HepG2 (cell line): ENCODE measurements around the gene JMJD8. TPM values are rescaled to one million over a fixed set of nuclear protein-coding genes. Genes with fewer than 3 reads are reported as not detected.

ENCODE experiments used
- ATAC-seq: fragments of 200-7000 bp; cut with Tn5 transposase; 3 replicates; pipeline ENCODE4 v1.9.1; 2020; ENCODE audit warnings: mild to moderate bottlenecking, moderate library complexity
- BruUV-seq: library from RNA; stranded (reverse); fragments of 400-500 nt; replicated peaks from 2 replicates; lab custom pipeline; 2021; lab: Mats Ljungman, UMichigan
- CTCF ChIA-PET: fragments of 300-600 bp; formaldehyde crosslinking; extraction: SDS; loops from one replicate; lab custom pipeline; 2021; ENCODE audit warnings: low total read pairs, inconsistent platforms, low intra/inter-chr PET ratio; lab: Yijun Ruan, JAX
- POLR2A ChIA-PET: fragments of 350-600 bp; sonication (Branson Sonifier 250); formaldehyde crosslinking; loops from one replicate; lab custom pipeline; 2020; ENCODE audit warnings: antibody characterized with exemption, inconsistent platforms; lab: Yijun Ruan, JAX
- DNase-seq: peaks from one replicate; pipeline ENCODE4 v3.0.0-alpha.2; 2015; ENCODE audit warnings: low spot score
- FAIRE-seq: peaks from 3 replicates; lab custom pipeline; 2011; peaks lifted over from hg19 to GRCh38; lab: Jason Lieb, UNC
- H2AFZ ChIP-seq: one replicate; pipeline ENCODE4 v1.6.1; 2011; ENCODE audit warnings: low read length, inconsistent platforms
- H3K27ac ChIP-seq: fragments of 300-600 bp; 3 replicates; pipeline ENCODE4 v1.8.0; 2011; ENCODE audit warnings: mixed run types, mild to moderate bottlenecking, mixed read lengths, low read length, inconsistent platforms; ENCODE audit not compliant: insufficient read depth; ENCODE audit errors: extremely low read length
- H3K27me3 ChIP-seq, 2 experiments: fragments of 200-600 bp in 1 of 2; 2 replicates in 1 of 2; 3 replicates in 1 of 2; pipeline versions ENCODE4 v1.6.0 to v1.8.0; 2011; ENCODE audit warnings: low read length in 2 of 2, mild to moderate bottlenecking in 2 of 2, moderate library complexity in 2 of 2, inconsistent platforms in 1 of 2; ENCODE audit not compliant: insufficient read depth in 2 of 2, control insufficient read depth in 1 of 2
- H3K36me3 ChIP-seq, 2 experiments: fragments of 200-600 bp in 1 of 2; replicated peaks in 1 of 2; 2 replicates in 1 of 2; 3 replicates in 1 of 2; pipeline versions ENCODE4 v1.5.1 to v1.8.0; 2011; ENCODE audit warnings: low read length in 2 of 2, inconsistent platforms in 1 of 2; ENCODE audit not compliant: insufficient read depth in 2 of 2, control insufficient read depth in 1 of 2
- H3K4me1 ChIP-seq: 2 replicates; pipeline ENCODE4 v1.5.1; 2012; ENCODE audit warnings: low read length, inconsistent platforms; ENCODE audit not compliant: insufficient read depth
- H3K4me2 ChIP-seq: 2 replicates; pipeline ENCODE4 v1.6.0; 2011; ENCODE audit warnings: low read depth, low read length, inconsistent platforms
- H3K4me3 ChIP-seq, 3 experiments: fragments of 200-600 bp in 1 of 3; sonication (generic), shearing (Covaris generic) in 1 of 3; replicated peaks in 1 of 3; 2 replicates each; pipeline ENCODE4 v1.5.1; 2011 to 2016; ENCODE audit warnings: low read length in 3 of 3, inconsistent platforms in 2 of 3, low read depth in 2 of 3, mild to moderate bottlenecking in 2 of 3, control low read depth in 1 of 3, mixed read lengths in 1 of 3; ENCODE audit not compliant: insufficient read depth in 1 of 3
- H3K79me2 ChIP-seq: one replicate; pipeline ENCODE4 v1.6.1; 2011; ENCODE audit warnings: low read length, inconsistent platforms; ENCODE audit not compliant: insufficient read depth
- H3K9ac ChIP-seq: 2 replicates; pipeline ENCODE4 v1.6.0; 2011; ENCODE audit warnings: mild to moderate bottlenecking, low read depth, low read length, inconsistent platforms; ENCODE audit not compliant: insufficient read depth
- H3K9me3 ChIP-seq: 2 replicates; pipeline ENCODE4 v1.5.1; 2012; ENCODE audit warnings: mild to moderate bottlenecking, low read length
- H4K20me1 ChIP-seq: 2 replicates; pipeline ENCODE4 v1.6.0; 2011; ENCODE audit warnings: inconsistent platforms, mild to moderate bottlenecking, low read length, moderate library complexity; ENCODE audit not compliant: insufficient read depth
- ARID2 ChIP-seq: sonication (generic); formaldehyde crosslinking; IDR thresholded peaks from 2 replicates; pipeline ENCODE4 v1.8.1; 2022; ENCODE audit warnings: mild to moderate bottlenecking, missing genetic modification reagents, borderline replicate concordance
- ATF3 ChIP-seq: sonication (generic); formaldehyde crosslinking; IDR thresholded peaks from 2 replicates; pipeline ENCODE4 v1.4.0; 2020; ENCODE audit warnings: missing genetic modification reagents
- ERF ChIP-seq: IDR thresholded peaks from 2 replicates; pipeline ENCODE4 v1.6.1; 2018; ENCODE audit warnings: missing biosample characterization, missing genetic modification reagents
- GTF2F1 ChIP-seq: fragments of 150-350 bp; IDR thresholded peaks from 2 replicates; pipeline ENCODE4 v1.6.1; 2014; ENCODE audit warnings: low read length
- GZF1 ChIP-seq: sonication (generic); formaldehyde crosslinking; IDR thresholded peaks from 2 replicates; pipeline ENCODE4 v1.5.1; 2020; ENCODE audit warnings: mild to moderate bottlenecking, missing genetic modification reagents
- HNF4G ChIP-seq, 2 experiments: sonication (generic) in 1 of 2; formaldehyde crosslinking in 1 of 2; IDR thresholded peaks; 2 replicates each; pipeline versions ENCODE4 v1.4.0 to v1.6.1; 2011 to 2020; ENCODE audit warnings: borderline replicate concordance in 2 of 2, low read depth in 2 of 2, mild to moderate bottlenecking in 2 of 2, low read length in 1 of 2, missing genetic modification reagents in 1 of 2, moderate library complexity in 1 of 2
- NCOA2 ChIP-seq: sonication (generic); formaldehyde crosslinking; IDR thresholded peaks from 2 replicates; pipeline ENCODE4 v1.8.0; 2022; ENCODE audit warnings: inconsistent platforms
- PCBP1 ChIP-seq: fragments of 200-400 bp; formaldehyde crosslinking; IDR thresholded peaks from 2 replicates; pipeline ENCODE4 v1.6.1; 2017; ENCODE audit warnings: mild to moderate bottlenecking, low read depth, low read length, borderline replicate concordance
- POLR2AphosphoS5 ChIP-seq: IDR thresholded peaks from 2 replicates; pipeline ENCODE4 v1.6.1; 2012; ENCODE audit warnings: low read depth, low read length
- SAP130 ChIP-seq: IDR thresholded peaks from 2 replicates; pipeline ENCODE4 v1.6.1; 2016; ENCODE audit warnings: low read depth
- TBX3 ChIP-seq: fragments of 450-650 bp; IDR thresholded peaks from 2 replicates; pipeline ENCODE4 v1.6.1; 2017; ENCODE audit warnings: antibody characterized with exemption, mild to moderate bottlenecking, inconsistent platforms, borderline replicate concordance
- TGIF2 ChIP-seq: IDR thresholded peaks from 2 replicates; pipeline ENCODE4 v1.6.1; 2016; ENCODE audit warnings: control low read depth, missing compliant biosample characterization
- THAP9 ChIP-seq: sonication (generic); formaldehyde crosslinking; IDR thresholded peaks from 2 replicates; pipeline ENCODE4; 2020; ENCODE audit warnings: missing genetic modification reagents, mild to moderate bottlenecking, borderline replicate concordance
- TSC22D2 ChIP-seq: sonication (generic); formaldehyde crosslinking; IDR thresholded peaks from 2 replicates; pipeline ENCODE4 v1.5.1; 2020; ENCODE audit warnings: missing genetic modification reagents, mild to moderate bottlenecking, borderline replicate concordance
- ZBTB38 ChIP-seq: sonication (generic); formaldehyde crosslinking; IDR thresholded peaks from 2 replicates; pipeline ENCODE4 v1.5.1; 2020; ENCODE audit warnings: mild to moderate bottlenecking, missing genetic modification reagents
- ZFX ChIP-seq: sonication (generic); formaldehyde crosslinking; IDR thresholded peaks from 2 replicates; pipeline ENCODE4 v1.4.0; 2020; ENCODE audit warnings: mild to moderate bottlenecking, low read depth, missing genetic modification reagents, moderate library complexity
- ZNF235 ChIP-seq: sonication (generic); formaldehyde crosslinking; IDR thresholded peaks from 2 replicates; pipeline ENCODE4 v1.8.1; 2023; ENCODE audit warnings: mild to moderate bottlenecking, missing genetic modification reagents, borderline replicate concordance
- ZNF263 ChIP-seq: sonication (generic); formaldehyde crosslinking; IDR thresholded peaks from 2 replicates; pipeline ENCODE4 v1.4.0; 2020; ENCODE audit warnings: missing genetic modification reagents
- ZNF333 ChIP-seq: sonication (generic); formaldehyde crosslinking; IDR thresholded peaks from 2 replicates; pipeline ENCODE4 v1.4.0; 2020; ENCODE audit warnings: mild to moderate bottlenecking, missing genetic modification reagents, borderline replicate concordance
- ZNF746 ChIP-seq: sonication (generic); formaldehyde crosslinking; IDR thresholded peaks from 2 replicates; pipeline ENCODE4 v1.8.0; 2022; ENCODE audit warnings: mild to moderate bottlenecking, missing genetic modification reagents
- WGBS: methylation state at CpG from one replicate; pipeline ENCODE4 v1.1.6; 2017; ENCODE audit warnings: low lambda C conversion rate; 5-methylcytosine and 5-hydroxymethylcytosine counted together
- in situ Hi-C: cut with HindIII; loops from 2 replicates; pipeline ENCODE4 v1.10.0; 2017; ENCODE audit warnings: low pct_unique_long_range_greater_than_20kb; ENCODE audit not compliant: extremely low pct_ligation_motif_present
- intact Hi-C: fragments of 100-400 bp; cut with micrococcal nuclease; formaldehyde crosslinking; loops from one replicate; pipeline ENCODE4 v1.10.0; 2022; ENCODE audit not compliant: unreplicated experiment
- polyA plus RNA-seq, 8 experiments: library from polyadenylated mRNA; depleted of rRNA in 3 of 8; stranded (reverse) in 7 of 8; unstranded in 1 of 8; fragments of >200 nt; fragmentation: Illumina TruSeq in 4 of 8; extraction: Trizol in 4 of 8; gene quantifications; 2 replicates each; pipeline versions ENCODE4 v1.2.1 to v1.2.3, GENCODE V29; 2011 to 2016; ENCODE audit warnings: low read depth in 4 of 8, missing spikeins in 1 of 8, mixed read lengths in 1 of 8; ENCODE audit not compliant: insufficient read depth in 1 of 8
- total RNA-seq, 5 experiments: library from RNA; depleted of rRNA; stranded (reverse); fragments of >200 nt; fragmentation: Illumina TruSeq; extraction: Trizol; gene quantifications; 2 replicates each; pipeline ENCODE4 v1.2.3, GENCODE V29; 2016; ENCODE audit warnings: low read depth in 1 of 5
- TF ChIP-seq, protein P1 (sequence below): sonication (generic); formaldehyde crosslinking; IDR thresholded peaks from 2 replicates; pipeline ENCODE4 v1.4.0; 2020; ENCODE audit warnings: missing genetic modification reagents

JMJD8 gene
- total and polyA plus RNA-seq, 2 of the 13 experiments (the other 11 are each of a cell fraction or from before 2014, with no cell fraction given) = 2.6 to 11.8 TPM

GRCh38 chr16:675884-676564, 8.1 kb downstream of the JMJD8 start:
- Histone ChIP-seq H3K9me3 (no peaks in the 10 kb centered on the region), H3K4me2 (peak overlapping the region; percentile 87), H3K27ac (peak overlapping the region; percentile 60), H3K4me1 (peaks cover 36% of the 10 kb centered on the region), H3K79me2 (peaks cover 3% of the 10 kb centered on the region), H3K4me3 (peak overlapping the region; percentile 42 to 74 (median 52); a peak in 5 of 6 replicates), H3K27me3 (no peaks in the 10 kb centered on the region; a peak in 1 of 5 replicates), H3K9ac (peak overlapping the region; percentile 58), H4K20me1 (0 out of 2 replicates have a peak, but pooled peaks cover under 1% of the 10 kb centered on the region), H2AFZ (no peak overlapping the region), H3K36me3 (peaks cover 14 to 24% of the 10 kb centered on the region in 2 experiments; a peak in 4 of 5 replicates)
- no peak for DNase-seq
- BruUV-seq = no TSS peak
- 4% methylated on average over 4 of the region's 25 CpGs for WGBS
- ChIA-PET CTCF (no interaction called here), POLR2A (interaction anchor here (0.8 to 1.9 kb wide), 6 partner anchors 8 to 44 kb away, joined by 3 to 12 read pairs (median 4); partner anchors contain the start of genes RHOT2, WDR24 and WDR90)
- in situ Hi-C loops = no loop called here
- intact Hi-C loops = no loop called here
- ATAC-seq = peak; percentile 10
- FAIRE-seq = no peak
- TF ChIP-seq NCOA2 (CRISPR knock-in tag) (peak; percentile 27; the same call in 1 of the 2 replicates), GZF1 (CRISPR knock-in tag) (no peak), ZNF333 (CRISPR knock-in tag) (0 out of 2 replicates have a peak, but pooled peaks have one; percentile 14), HNF4G (IDR thresholded peaks at IDR 0.05; ENCODE audit: borderline replicate concordance, low read depth, low read length) (no peak), HNF4G (CRISPR knock-in tag; IDR thresholded peaks at IDR 0.05; ENCODE audit: borderline replicate concordance, low read depth) (no peak), TGIF2 (CRISPR knock-in tag) (no peak), GTF2F1 (no peak), SAP130 (peak; percentile 25; the same call in 1 of the 2 replicates), POLR2AphosphoS5 (0 out of 2 replicates have a peak, but pooled peaks have one; percentile 24), ATF3 (0 out of 2 replicates have a peak, but pooled peaks have one; percentile 10), ZBTB38 (peak; percentile 48), ARID2 (CRISPR knock-in tag) (no peak), THAP9 (CRISPR knock-in tag) (no peak), PCBP1 (peak; percentile 65; the same call in 1 of the 2 replicates), ERF (CRISPR knock-in tag) (0 out of 2 replicates have a peak, but pooled peaks have one; percentile 29), ZNF235 (CRISPR knock-in tag) (no peak), ZNF746 (CRISPR knock-in tag) (peak; percentile 85), ZFX (peak; percentile 21; the same call in 1 of the 2 replicates), TBX3 (no peak), ZNF263 (CRISPR knock-in tag) (no peak; the same call in 1 of the 2 replicates), TSC22D2 (CRISPR knock-in tag) (no peak)
- TF ChIP-seq, protein P1, sequence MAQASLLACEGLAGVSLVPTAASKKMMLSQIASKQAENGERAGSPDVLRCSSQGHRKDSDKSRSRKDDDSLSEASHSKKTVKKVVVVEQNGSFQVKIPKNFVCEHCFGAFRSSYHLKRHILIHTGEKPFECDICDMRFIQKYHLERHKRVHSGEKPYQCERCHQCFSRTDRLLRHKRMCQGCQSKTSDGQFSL (CRISPR knock-in tag) = no peak
